PFSK-1 (cell line): ENCODE measurements around the gene ZNF687.

Experiments
- FOXP2 ChIP-seq: optimal IDR thresholded peaks from 2 replicates; pipeline ENCODE3; 2011; ENCODE audit warnings: borderline replicate concordance, control low read depth, inconsistent platforms; ENCODE audit not compliant: insufficient read depth; ENCODE audit errors: extremely low read length, extremely low read depth
- POLR2AphosphoS5 ChIP-seq: IDR thresholded peaks from 2 replicates; pipeline ENCODE4 v1.6.1; 2012; ENCODE audit warnings: low read depth, mild to moderate bottlenecking, control low read depth, low read length, moderate library complexity
- SIN3A ChIP-seq: IDR thresholded peaks from 2 replicates; pipeline ENCODE4 v1.6.1; 2012; ENCODE audit warnings: mild to moderate bottlenecking, low read length, moderate library complexity, borderline replicate concordance; ENCODE audit not compliant: insufficient read depth
- TAF1 ChIP-seq: IDR thresholded peaks from 2 replicates; pipeline ENCODE4 v1.6.1; 2012; ENCODE audit warnings: low read length, control low read depth, borderline replicate concordance; ENCODE audit not compliant: insufficient read depth
- TF ChIP-seq, protein P1 (sequence below), 2 experiments: IDR thresholded peaks; 2 replicates each; pipeline versions ENCODE4 v1.6.1 to v1.8.0; 2011 to 2012; ENCODE audit warnings: low read depth in 2 of 2, low read length in 2 of 2, control low read depth in 1 of 2, inconsistent platforms in 1 of 2, mild to moderate bottlenecking in 1 of 2, moderate library complexity in 1 of 2; ENCODE audit not compliant: insufficient read depth in 1 of 2

DNA sequence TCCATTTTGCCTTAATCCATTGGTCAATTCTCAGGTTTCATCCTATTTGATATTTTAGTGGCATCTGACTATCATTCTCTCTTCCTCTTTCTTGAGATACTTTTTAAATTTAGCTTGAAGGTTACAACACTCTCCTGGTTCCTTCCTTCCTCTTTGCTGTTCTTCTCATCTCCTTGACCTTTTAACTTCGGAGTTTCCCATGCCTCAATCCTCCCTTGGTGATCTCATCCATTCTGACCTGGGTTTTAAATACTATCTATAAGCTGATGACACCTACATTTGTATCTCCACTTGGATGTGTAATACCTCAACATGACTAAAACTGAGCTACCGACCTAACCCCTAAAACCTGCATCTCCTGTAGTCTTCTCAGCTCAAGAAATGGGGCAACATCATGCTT, 4.8 kb upstream of the ZNF687 start:
- TF ChIP-seq POLR2AphosphoS5 (no peak), TAF1 (no peak), SIN3A (no peak), FOXP2 (no peak)
- TF ChIP-seq, protein P1, sequence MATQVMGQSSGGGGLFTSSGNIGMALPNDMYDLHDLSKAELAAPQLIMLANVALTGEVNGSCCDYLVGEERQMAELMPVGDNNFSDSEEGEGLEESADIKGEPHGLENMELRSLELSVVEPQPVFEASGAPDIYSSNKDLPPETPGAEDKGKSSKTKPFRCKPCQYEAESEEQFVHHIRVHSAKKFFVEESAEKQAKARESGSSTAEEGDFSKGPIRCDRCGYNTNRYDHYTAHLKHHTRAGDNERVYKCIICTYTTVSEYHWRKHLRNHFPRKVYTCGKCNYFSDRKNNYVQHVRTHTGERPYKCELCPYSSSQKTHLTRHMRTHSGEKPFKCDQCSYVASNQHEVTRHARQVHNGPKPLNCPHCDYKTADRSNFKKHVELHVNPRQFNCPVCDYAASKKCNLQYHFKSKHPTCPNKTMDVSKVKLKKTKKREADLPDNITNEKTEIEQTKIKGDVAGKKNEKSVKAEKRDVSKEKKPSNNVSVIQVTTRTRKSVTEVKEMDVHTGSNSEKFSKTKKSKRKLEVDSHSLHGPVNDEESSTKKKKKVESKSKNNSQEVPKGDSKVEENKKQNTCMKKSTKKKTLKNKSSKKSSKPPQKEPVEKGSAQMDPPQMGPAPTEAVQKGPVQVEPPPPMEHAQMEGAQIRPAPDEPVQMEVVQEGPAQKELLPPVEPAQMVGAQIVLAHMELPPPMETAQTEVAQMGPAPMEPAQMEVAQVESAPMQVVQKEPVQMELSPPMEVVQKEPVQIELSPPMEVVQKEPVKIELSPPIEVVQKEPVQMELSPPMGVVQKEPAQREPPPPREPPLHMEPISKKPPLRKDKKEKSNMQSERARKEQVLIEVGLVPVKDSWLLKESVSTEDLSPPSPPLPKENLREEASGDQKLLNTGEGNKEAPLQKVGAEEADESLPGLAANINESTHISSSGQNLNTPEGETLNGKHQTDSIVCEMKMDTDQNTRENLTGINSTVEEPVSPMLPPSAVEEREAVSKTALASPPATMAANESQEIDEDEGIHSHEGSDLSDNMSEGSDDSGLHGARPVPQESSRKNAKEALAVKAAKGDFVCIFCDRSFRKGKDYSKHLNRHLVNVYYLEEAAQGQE (IDR thresholded peaks at IDR 0.05; ENCODE audit: insufficient read depth in 1 of 2, low read depth in 2 of 2, low read length in 2 of 2), result no peak
